Neural crest cell (in vitro differentiated cells): Measurements from ENCODE around the gene IBA57. TPM values are rescaled to one million over a fixed set of nuclear protein-coding genes. Genes with fewer than 3 reads are reported as not detected.
A peak's percentile ranks its signal among the peaks of the same experiment; 100 is the strongest.

ENCODE experiments used
- DNase-seq: peaks from one replicate; pipeline ENCODE4 v3.0.0; 2021; ENCODE audit warnings: low read depth, mixed read lengths, low spot score
- H3K27ac Mint-ChIP-seq: one replicate; pipeline ENCODE4 v1.8.0; 2021; ENCODE audit warnings: mild to moderate bottlenecking, mixed read lengths; ENCODE audit not compliant: unreplicated experiment
- H3K27me3 Mint-ChIP-seq: 2 replicates; pipeline ENCODE4 v1.8.0; 2021; ENCODE audit warnings: low read depth, mild to moderate bottlenecking, mixed read lengths
- H3K36me3 Mint-ChIP-seq: 2 replicates; pipeline ENCODE4 v1.8.0; 2021; ENCODE audit warnings: low read depth, mild to moderate bottlenecking, mixed read lengths
- H3K4me1 Mint-ChIP-seq: 2 replicates; pipeline ENCODE4 v1.8.0; 2021; ENCODE audit warnings: mixed read lengths
- H3K4me3 Mint-ChIP-seq: one replicate; pipeline ENCODE4 v1.8.0; 2021; ENCODE audit warnings: mild to moderate bottlenecking, mixed read lengths
- H3K9me3 Mint-ChIP-seq: 2 replicates; pipeline ENCODE4 v1.8.0; 2021; ENCODE audit warnings: mixed read lengths
- total RNA-seq: library from RNA; stranded (reverse); gene quantifications from 2 replicates; pipeline ENCODE4 v1.2.1, GENCODE V29; 2021
- TF ChIP-seq, protein P1 (sequence below): fragments of 200-600 bp; sonication (generic); conservative IDR thresholded peaks from 2 replicates; pipeline ENCODE4 v1.5.0; 2021; ENCODE audit warnings: antibody characterized with exemption, mild to moderate bottlenecking

IBA57 gene
- total RNA-seq, 1 donor from 2014 or later, result 10.4 TPM

GRCh38 chr1:228208831-228209551 is 43.4 kb downstream of the IBA57 start:
- Mint-ChIP-seq H3K9me3 (no peaks in the 10 kb centered on the region), H3K4me1 (peaks cover 18% of the 10 kb centered on the region), H3K27ac (no peak overlapping the region), H3K27me3 (no peaks in the 10 kb centered on the region), H3K36me3 (no peaks in the 10 kb centered on the region), H3K4me3 (no peak overlapping the region)
- TF ChIP-seq, protein P1, sequence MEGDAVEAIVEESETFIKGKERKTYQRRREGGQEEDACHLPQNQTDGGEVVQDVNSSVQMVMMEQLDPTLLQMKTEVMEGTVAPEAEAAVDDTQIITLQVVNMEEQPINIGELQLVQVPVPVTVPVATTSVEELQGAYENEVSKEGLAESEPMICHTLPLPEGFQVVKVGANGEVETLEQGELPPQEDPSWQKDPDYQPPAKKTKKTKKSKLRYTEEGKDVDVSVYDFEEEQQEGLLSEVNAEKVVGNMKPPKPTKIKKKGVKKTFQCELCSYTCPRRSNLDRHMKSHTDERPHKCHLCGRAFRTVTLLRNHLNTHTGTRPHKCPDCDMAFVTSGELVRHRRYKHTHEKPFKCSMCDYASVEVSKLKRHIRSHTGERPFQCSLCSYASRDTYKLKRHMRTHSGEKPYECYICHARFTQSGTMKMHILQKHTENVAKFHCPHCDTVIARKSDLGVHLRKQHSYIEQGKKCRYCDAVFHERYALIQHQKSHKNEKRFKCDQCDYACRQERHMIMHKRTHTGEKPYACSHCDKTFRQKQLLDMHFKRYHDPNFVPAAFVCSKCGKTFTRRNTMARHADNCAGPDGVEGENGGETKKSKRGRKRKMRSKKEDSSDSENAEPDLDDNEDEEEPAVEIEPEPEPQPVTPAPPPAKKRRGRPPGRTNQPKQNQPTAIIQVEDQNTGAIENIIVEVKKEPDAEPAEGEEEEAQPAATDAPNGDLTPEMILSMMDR, result no peak
- DNase-seq, result no peak

GRCh38 chr1:228209657-228210056 is 44.1 kb downstream of the IBA57 start:
- TF ChIP-seq, protein P1, result no peak
- H3K27ac Mint-ChIP-seq, result no peak overlapping the region
- no peaks in the 10 kb centered on the region for H3K27me3 Mint-ChIP-seq
- DNase-seq, result no peak
- no peaks in the 10 kb centered on the region for H3K9me3 Mint-ChIP-seq
- H3K4me1 Mint-ChIP-seq, result peaks cover 18% of the 10 kb centered on the region
- no peaks in the 10 kb centered on the region for H3K36me3 Mint-ChIP-seq
- no peak overlapping the region for H3K4me3 Mint-ChIP-seq

DNA sequence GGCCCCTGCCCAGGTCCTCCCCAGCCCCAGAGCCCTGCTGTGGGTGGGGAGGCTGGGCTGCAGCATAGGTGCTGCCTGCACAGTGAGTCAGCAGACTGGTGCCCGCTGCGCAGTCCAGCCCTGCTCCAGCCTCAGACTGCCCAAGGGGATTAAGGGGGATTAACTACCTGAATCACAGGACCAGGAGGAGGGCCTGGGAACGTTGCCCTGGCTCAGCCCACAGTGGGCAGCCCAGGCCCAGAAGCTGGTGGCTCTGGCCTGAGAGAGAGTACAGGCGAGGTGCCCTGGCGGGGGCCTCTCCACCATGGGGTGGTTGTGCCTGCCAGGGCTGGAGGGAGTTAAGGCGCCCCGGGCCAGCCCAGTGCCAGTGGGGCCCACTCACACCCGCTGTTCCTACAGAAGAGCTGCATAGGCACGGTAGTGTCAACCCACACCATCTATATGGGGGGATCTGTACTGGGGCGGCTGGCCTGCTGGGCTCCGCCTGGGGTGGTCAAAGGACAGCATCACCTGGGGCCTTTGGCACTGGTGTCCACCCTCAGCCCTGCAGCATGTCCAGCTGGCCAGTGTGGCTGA is 44.6 kb downstream of the IBA57 start:
- no peak overlapping the region for H3K4me3 Mint-ChIP-seq
- H3K36me3 Mint-ChIP-seq, result no peaks in the 10 kb centered on the region
- TF ChIP-seq, protein P1, result no peak
- DNase-seq, result no peak
- H3K4me1 Mint-ChIP-seq, result peaks cover 13% of the 10 kb centered on the region
- no peak overlapping the region for H3K27ac Mint-ChIP-seq
- no peaks in the 10 kb centered on the region for H3K9me3 Mint-ChIP-seq
- no peaks in the 10 kb centered on the region for H3K27me3 Mint-ChIP-seq

- H3K27me3 Mint-ChIP-seq, result no peaks in the 10 kb centered on the region
- TF ChIP-seq, protein P1, result no peak
- H3K4me3 Mint-ChIP-seq, result peak overlapping the region; percentile 62
- no peaks in the 10 kb centered on the region for H3K9me3 Mint-ChIP-seq
- H3K36me3 Mint-ChIP-seq, result no peaks in the 10 kb centered on the region
- no peak overlapping the region for H3K27ac Mint-ChIP-seq
- peaks cover 6% of the 10 kb centered on the region for H3K4me1 Mint-ChIP-seq
- DNase-seq, result no peak
Measured at GRCh38 chr1:228210712-228211530, 45.3 kb downstream of the IBA57 start.

- H3K9me3 Mint-ChIP-seq, result no peaks in the 10 kb centered on the region
- DNase-seq, result no peak
- no peaks in the 10 kb centered on the region for H3K4me1 Mint-ChIP-seq
- peak overlapping the region; percentile 62 for H3K4me3 Mint-ChIP-seq
- H3K27ac Mint-ChIP-seq, result no peak overlapping the region
- TF ChIP-seq, protein P1, result no peak
- no peaks in the 10 kb centered on the region for H3K36me3 Mint-ChIP-seq
- H3K27me3 Mint-ChIP-seq, result no peaks in the 10 kb centered on the region
Measured at GRCh38 chr1:228211531-228212414, 46.2 kb downstream of the IBA57 start.
